HG03460 (cell line): ENCODE data around the gene MAGI3.
"Not testable (repeated sequence)": the region's sequence is repeated elsewhere in the genome, so short reads cannot be mapped to it uniquely, and the experiment has no call there.

Source experiments
- ATAC-seq: cut with Tn5 transposase; IDR thresholded peaks from one replicate; pipeline ENCODE4 v1.9.1; 2021; ENCODE audit not compliant: unreplicated experiment

MAGI3 gene

DNA sequence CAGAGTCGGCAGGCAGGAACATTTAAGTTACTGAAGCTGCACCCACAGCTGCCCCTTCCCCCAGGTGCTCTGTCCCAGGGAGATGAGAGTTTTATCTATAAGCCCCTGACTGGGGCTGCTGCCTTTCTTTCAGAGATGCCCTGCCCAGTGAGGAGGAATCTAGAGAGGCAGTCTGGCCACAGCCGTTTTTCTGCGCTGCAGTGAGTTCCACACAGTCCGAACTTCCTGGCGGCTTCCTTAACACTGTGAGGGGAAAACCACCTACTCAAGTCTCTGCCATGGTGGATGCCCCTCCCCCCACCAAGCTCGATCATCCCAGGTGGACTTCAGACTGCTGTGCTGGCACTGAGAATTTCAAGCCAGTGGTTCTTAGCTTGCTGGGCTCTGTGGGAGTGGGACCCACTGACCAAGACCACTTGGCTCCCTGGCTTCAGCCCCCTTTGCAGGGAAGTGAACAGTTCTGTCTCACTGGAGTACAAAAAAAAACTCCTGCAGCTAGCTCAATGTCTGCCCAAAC lies 185.5 kb downstream of the MAGI3 start:
- not testable (repeated sequence) for ATAC-seq

DNA sequence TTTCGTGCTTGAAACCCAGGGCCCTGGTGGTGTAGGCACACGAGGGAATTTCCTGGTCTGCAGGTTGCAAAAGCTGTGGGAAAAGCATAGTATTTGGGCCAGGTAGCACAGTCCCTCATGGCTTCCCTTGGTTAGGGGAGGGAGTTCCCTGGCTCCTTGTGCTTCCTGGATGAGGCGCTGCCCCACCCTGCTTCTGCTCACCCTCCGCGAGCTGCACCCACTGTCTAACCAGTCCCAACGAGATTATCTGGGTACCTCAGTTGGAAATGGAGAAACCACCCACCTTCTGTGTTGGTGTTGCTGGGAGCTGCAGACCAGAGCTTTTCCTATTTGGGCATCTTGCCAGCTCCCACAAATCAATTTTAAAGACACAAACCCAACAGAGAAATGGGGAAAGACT lies 186.0 kb downstream of the MAGI3 start:
- ATAC-seq, result no peak

DNA sequence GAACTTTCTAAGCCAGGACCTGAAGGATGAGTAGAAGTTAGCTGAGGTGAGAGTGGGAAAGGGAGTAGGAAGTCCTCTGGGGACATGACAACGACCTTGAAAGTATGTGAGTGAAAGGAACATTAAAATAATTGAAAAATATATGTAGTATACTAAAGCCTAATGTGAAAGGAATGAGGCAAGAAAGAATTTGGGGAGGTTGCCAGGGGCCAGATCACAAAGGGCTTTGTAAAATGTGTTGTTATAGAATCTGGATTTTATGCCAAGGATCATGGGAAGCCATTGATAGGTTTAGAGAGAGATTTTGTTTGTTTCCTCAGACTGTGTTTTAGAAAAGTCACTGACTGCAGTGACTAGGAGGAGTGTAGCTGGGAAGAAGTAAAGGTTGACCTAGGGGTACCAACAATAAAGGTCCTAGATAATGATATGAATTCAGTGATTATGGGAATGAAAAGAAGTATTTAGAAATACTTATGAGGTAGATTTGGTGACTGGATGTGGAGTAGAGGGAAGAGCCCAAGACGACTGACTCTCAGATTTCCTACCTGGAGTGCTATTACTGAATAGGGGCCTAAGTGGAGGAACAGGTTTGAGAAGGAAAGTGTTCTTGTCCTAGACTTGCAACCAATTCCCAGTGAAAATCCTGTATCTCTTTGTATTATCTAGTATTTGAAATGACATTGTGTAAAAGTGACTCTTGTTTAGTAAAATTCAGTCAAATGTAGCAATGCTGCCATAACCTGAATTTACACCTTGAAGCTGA lies 189.1 kb downstream of the MAGI3 start:
- no peak for ATAC-seq

DNA sequence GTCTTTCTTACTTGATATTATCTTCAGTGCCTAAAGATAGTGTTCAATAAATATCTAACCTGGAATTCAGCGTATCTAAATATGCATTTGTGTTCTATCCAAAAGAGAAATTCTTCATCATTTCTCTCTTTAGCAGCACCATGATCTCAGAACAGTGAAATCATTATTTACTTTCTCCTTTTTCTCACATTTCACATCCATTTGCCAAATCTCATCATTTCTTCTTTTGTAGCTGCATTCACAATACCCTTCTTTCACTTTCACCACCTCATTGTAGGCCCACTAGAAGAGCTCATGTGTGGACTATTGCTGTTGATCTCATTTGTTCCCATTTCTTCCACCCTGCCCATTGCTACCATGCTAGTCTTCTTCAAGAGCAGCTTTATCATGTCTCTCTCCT lies 191.0 kb downstream of the MAGI3 start:
- no peak for ATAC-seq

DNA sequence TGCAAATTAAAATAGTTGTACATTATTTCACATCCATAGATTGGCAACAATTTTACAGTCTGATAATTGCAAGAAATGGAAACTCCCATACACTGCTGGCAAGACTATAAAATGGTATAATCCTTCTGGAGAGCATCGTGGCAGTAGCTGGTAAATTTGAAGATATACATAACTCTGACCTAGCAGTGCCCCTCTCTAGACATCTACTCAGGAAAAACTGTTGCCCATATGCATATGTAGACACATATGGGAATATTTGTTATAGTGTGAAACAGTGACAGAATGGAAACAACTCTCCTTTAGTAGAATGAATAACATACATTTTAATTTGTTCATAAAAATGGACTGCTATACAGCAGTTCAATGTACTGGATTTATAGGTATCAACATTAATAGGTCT lies 191.8 kb downstream of the MAGI3 start:
- no peak for ATAC-seq

DNA sequence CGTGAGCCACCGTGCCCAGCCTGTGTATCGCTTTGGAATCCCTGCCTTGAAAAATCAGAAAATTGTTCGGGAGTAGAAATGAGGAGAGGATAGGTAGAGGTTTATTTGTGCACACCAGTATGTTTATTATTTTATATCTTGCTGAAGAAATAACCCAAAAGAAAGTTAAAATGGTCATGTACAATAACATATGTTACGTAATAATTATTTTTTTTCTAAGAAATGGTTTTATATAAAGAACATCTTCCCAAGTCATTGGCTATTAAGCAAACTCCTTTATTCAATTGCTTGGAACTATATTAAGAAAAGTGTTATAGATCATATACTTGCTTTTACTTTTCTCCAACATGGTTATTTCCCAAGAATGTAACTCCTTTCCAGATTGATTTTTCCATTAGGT lies 197.2 kb downstream of the MAGI3 start:
- ATAC-seq, result no peak

DNA sequence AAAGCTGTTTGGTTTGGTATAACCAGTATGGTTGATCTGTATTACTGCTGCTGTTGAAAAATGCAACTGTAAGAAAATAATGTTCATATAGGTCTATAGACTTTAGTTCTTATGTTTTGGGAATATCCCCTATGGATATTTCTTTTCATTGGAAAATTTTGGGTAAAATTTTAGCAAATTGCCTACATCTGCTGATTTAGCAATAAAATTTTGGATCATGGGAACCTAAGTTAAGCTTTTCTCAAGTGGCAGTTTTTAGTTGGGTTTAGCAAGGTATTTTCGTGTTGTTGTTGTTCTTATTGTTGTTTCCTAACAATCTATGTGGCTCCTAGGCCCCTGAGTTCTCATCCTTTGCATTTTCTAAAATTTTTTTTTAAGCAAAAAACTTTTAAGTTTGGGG lies 201.9 kb downstream of the MAGI3 start:
- no peak for ATAC-seq

DNA sequence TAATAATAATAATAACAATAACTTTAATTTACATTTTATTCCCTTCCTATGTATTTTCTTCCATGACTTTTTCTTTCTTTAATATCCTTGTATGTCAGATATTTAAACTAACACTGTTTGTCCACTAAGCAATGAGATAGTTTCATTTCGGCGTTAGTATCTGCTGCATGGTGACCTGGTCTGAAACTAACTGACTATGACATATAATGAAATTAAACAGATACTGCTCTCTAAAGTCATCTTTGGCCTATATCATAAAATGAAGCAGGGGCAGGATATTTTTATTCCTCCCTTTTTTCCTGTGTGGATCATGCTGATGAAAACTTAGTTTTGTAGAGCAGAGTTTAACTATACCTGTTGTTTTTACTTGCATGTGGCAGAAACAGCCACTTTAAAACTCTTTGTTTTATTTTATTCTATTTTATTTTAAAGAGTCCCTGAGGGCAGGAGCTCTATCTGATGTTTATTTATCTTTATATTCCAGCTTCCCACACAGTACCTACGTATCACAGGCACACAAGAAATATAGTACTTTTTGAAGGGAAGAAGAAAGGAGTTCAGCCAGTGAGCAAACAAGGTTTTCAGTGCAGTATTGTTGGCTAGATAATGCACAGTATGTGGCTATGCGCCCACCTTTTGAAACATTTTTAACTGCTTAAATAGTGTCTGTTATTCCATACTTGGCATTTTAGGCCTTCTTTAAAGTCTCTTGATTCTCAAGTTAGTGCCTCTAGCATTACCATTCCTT lies 203.4 kb downstream of the MAGI3 start:
- no peak for ATAC-seq

DNA sequence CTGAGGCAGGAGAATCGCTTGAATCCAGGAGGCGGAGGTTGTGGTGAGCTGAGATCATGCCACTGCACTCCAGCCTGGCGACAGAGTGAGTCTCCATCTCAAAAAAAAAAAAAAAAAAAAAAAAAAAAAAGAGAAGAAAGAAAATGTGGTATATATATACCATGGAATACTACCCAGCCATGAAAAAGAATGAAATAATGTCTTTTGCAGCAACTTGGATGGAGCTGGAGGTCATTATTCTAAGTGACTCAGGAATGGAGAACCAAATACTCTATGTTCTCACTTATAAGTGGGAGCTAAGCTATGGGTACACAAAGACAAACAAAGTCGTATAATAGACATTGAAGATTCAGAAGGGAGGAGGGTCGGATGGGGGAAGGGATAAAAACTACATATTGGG lies 214.2 kb downstream of the MAGI3 start:
- ATAC-seq, result not testable (repeated sequence)

DNA sequence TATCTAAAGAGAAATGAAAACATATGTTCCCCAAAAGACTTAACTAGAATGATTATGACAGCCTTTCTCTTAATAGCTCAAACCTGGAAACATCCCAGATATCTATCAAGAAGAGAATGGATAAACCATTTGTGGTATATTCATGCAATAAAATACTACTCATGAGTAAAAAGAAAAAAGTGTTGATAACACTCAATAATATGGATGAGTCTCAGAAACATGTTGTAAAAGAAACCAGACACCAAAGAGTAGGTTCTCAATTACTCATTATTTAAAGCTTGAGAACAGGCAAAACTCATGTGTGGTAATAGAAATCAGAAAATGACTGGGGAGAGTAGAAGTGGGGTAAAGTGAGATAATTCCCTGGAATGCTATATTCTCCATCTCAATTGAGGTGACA lies 214.8 kb downstream of the MAGI3 start:
- ATAC-seq, result no peak

DNA sequence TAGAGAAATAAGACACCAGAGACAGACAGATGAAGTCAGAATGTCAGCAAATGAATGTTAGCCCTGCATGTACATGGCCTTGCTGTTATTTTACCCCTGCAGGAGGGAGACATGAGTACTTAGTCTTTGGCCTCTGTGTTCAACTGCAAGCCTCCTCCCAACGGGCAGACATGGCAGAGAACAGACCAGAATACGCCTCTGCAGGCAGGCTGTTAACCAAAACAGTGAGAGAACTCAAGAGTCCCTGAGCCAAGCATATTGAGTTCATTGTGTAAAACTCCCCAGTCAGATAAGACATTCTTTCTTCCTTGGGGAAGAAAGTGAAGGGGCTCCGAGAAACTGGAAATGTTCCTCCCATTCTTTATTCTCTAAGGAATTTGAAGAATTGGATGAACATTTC lies 218.1 kb downstream of the MAGI3 start:
- ATAC-seq, result no peak

DNA sequence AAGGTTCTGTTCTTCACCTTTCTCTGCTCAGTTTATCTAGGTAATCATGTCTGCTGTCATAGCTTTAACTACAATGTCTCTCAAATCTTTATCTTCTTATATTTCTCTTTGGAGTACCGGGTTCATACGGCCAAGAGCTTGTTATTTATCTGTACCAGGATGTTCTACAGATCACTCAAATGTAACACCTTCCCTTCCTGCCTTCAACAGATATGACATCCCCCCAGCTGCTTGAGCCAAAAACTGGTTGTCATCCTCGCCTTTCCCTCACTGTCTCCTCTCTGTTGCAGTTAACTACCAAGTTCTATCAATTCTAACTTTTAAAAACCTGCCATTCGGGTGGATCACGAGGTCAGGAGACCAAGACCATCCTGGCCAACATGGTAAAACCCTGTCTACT lies 220.1 kb downstream of the MAGI3 start:
- no peak for ATAC-seq

DNA sequence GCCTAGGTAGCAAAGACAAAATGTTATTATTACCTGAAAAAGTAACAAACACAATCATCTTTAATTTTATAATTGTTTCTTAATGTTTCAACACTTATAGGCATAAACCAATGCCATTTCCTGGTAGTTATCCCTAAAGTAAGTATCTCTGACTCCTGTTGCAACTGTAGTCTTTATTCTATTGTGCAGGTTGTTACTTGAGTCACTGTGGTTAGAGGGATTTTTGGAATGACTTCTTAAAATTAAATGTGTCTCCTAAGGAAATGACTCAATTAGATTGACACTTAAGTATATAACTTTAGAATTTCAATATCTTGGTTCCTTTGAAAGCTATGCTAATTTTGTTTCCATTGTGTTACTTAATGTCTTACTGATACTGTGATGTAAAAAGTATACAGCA lies 225.1 kb downstream of the MAGI3 start:
- ATAC-seq, result no peak

DNA sequence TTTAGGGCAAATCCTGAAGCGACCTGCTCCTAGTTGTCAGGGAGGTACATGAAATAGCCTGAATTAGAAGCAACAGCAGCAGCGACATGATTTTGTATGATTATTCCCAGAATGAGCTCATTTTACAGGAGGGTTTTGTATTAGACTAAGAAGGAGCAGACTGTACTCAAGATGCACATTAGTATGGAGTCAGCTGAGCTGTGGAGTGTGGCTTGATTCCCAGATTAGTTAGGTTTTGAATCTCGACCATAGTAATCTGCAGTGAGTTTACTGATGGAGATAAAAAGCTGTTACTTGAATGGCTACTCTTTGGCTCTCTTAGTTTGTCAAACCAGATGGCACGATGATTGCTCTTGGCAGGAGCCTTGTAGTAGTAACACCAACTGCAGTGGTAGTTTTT lies 225.8 kb downstream of the MAGI3 start:
- ATAC-seq, result no peak

DNA sequence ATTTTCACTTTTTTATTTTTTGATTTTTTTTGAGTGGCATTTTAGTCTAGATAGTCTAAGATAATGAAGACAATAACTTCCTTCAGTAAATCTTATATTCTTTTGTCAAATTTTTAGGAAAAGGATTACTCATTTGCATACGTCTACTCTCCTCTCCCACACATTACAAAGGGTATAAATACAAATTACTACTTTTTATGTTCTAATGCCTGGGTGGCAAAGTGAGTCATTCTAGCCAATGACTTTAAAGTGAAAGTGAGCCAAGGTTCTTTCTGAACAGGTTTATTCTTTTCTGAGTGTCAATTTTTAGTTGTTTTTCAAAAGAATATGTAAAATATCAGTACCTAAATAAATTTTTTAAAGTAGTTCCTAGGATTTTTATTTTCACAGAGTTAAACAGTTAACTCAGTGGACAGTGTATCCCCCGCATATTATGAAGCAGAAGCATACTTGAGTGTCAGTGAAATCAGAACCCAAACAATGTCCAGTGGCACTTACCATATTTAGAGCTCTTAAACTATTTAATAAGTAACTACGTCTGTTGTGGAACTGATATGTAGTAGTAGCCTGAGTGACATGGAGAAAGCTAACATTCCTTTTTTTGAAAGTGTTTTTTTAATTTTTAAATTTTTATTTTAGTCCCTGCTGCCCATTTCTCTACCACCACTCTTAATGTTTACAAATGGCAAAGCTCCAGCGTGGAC lies 227.3 kb downstream of the MAGI3 start:
- ATAC-seq, result no peak

DNA sequence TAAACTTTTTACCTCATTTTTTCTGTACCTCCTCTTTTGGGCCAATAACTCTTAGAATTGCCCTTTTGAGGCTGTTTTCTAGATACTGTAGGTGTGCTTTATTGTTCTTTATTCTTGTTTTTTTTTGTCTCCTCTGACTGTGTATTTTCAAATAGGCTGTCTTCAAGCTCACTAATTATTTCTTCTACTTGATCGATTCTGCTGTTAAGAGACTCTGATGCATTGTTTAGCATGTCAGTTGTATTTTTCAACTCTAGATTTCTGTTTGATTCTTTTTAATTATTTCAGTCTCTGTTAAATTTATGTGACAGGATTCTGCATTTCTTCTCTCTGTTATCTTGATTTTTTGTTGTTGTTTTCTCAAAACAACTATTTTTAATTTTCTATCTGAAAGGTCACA lies 238.7 kb downstream of the MAGI3 start:
- ATAC-seq, result no peak

DNA sequence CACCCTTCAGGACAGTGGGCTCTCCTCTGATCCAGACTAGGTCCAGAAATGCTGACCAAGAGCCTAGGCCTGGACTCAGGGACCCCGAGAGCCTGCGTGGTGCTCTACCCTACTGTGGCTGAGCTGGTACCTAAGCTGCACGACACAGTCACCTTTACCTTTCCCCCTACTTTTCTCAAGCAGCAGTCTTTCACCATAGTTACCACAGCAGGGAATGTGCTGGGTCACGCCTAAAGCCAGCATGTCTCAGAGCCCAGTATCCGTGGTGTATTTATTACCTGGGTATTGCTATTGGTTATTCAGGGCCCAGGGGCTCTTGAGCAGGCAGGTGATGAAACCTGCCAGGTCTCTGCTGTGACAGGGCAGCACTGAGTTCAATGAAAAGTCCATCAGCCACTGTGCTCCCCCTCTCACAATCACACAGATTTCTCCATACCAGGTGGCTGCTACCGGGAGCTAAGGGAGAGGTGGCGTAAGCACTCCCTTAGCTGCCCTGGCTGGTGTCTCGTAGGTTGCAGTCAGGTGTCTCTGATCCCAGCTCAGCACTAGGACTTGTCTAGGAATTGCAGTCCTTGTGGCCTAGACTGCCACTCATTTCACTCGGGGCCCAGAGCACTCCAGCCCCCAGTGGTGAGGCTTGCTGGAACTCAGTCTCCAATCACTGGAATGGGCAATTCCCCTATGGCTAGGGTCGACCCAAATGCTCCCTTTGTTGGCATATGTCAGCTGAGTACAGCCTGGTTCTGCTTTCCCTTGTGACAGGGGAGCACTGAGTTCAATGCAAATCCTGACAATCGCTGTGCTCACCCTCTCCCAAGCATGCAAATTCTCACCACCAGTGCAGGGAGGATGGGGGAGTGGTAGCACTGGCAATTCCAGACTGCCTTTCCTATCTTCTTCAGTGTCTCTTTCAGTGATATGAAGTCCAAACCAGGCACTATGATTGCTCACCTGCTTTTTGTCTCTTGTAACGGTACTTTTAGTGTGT lies 240.3 kb downstream of the MAGI3 start:
- ATAC-seq, result no peak

DNA sequence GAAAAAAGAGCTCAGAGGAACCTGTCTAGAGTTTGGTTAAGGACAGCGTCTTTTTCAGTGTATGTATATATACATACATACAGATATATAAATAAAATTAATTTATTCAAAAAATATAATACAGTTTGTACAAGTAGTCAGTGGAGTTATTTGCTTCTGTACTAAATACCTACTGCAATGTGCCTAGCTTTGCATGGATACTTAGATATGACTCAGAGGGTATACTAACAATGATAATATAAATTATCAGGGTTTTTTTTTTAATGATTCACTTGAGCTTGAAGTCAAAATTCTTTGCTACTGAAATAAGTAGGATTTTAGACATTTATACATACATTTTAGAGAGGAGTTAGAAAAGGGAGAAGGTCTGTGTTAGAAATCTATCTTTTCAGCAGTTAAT lies 251.1 kb downstream of the MAGI3 start:
- ATAC-seq, result no peak

DNA sequence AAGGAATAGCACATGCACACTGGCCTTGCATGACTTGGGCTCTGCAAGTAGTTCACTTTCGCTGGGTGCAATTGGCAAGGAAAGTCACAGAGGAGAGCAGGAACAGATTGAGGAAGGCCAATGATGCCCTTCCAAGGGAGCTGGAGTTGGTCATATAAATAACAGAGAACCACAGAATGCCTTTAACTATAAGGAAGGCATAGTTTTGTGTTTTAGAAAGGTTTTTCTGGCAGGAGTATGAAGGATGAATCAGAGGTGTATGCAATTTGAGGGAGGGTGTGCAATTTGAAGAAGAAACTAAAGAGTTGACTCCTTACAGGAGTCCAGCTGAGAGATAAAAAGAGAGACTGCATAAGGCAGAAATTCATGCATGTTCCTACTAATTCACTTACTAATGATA lies 256.8 kb downstream of the MAGI3 start:
- no peak for ATAC-seq

DNA sequence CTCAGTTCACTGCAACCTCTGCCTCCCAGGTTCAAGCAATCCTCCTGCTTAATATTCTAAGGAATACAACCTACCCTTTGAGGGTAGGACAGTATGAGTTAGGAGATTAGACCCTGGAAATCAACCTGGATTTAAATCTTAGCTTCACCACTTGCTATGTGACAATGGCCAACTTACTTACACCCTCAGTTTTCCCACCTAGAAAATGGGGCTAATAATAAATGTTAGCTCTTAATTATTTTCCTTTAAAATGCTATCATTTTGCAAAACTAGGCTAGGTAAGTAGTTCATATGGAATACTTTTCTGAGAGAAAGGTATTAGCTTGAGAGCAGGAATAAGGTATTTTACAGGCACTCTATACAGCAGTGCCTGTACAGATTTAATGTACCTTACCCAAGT lies 258.2 kb downstream of the MAGI3 start:
- no peak for ATAC-seq

DNA sequence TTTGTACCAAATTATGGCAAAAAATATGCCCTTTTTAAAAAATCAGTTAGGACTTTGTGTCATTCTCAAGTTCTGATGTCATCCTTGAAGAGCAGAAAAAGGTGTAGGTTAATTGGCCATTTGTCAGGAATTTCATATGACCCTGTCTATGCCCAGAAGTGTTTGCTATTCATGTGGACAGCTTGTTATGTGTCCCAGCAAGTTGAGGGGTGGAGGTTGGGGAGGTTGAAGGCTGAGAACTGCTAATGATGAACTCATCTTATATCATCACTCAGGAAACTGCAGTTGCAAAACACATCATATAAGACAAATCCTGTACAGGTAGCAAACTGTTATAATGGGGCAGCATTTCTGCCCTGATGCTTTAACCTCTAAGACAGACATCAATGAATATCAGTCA lies 262.5 kb downstream of the MAGI3 start:
- ATAC-seq, result no peak
